OCI-LY7 (cell line): ENCODE measurements around the gene LMO3. TPM values are rescaled to one million over a fixed set of nuclear protein-coding genes. Genes with fewer than 3 reads are reported as not detected.

Source experiments
- Bru-seq: library from RNA; stranded (reverse); fragments of 400-500 nt; gene quantifications from one replicate; lab custom pipeline; 2021; lab: Mats Ljungman, UMichigan
- BruChase-seq, 2 experiments: library from RNA; stranded (reverse); fragments of 400-500 nt; gene quantifications; one replicate each; lab custom pipeline; 2021; lab: Mats Ljungman, UMichigan
- BruUV-seq: library from RNA; stranded (reverse); fragments of 400-500 nt; replicated peaks from 2 replicates; lab custom pipeline; 2021; lab: Mats Ljungman, UMichigan
- CTCF ChIA-PET: fragments of 300-600 bp; sonication (Branson Sonifier 250); formaldehyde crosslinking; loops from one replicate; lab custom pipeline; 2022; ENCODE audit warnings: antibody characterized with exemption; ENCODE audit not compliant: unreplicated experiment; lab: Charles Lee
- POLR2A ChIA-PET: fragments of 300-600 bp; sonication (Branson Sonifier 250); formaldehyde crosslinking; loops from one replicate; lab custom pipeline; 2022; ENCODE audit warnings: antibody characterized with exemption; lab: Charles Lee
- DNase-seq: peaks from one replicate; pipeline ENCODE4 v3.0.0-alpha.2; 2015; ENCODE audit warnings: low spot score
- H2AFZ ChIP-seq: fragments of 200-600 bp; sonication (generic), shearing (Covaris generic); 2 replicates; pipeline ENCODE4 v1.6.1; 2014; ENCODE audit warnings: mild to moderate bottlenecking, antibody characterized with exemption, low read length, moderate library complexity
- H3K27ac ChIP-seq: fragments of 200-600 bp; sonication (generic); 2 replicates; pipeline ENCODE4 v1.5.1; 2014; ENCODE audit warnings: mixed run types, low read depth, mild to moderate bottlenecking, moderate library complexity, low read length, inconsistent platforms; ENCODE audit not compliant: poor library complexity, severe bottlenecking
- H3K36me3 ChIP-seq: fragments of 200-600 bp; sonication (generic); 2 replicates; pipeline ENCODE4 v1.6.1; 2014; ENCODE audit warnings: mild to moderate bottlenecking, antibody characterized with exemption, low read length, moderate library complexity, mixed read lengths; ENCODE audit not compliant: insufficient read depth
- H3K4me1 ChIP-seq: fragments of 200-600 bp; sonication (generic); 2 replicates; pipeline ENCODE4 v1.5.1; 2014; ENCODE audit warnings: mild to moderate bottlenecking, low read length; ENCODE audit not compliant: insufficient read depth, poor library complexity, severe bottlenecking
- H3K4me2 ChIP-seq: fragments of 200-600 bp; sonication (generic); 2 replicates; pipeline ENCODE4 v1.6.1; 2014; ENCODE audit warnings: mild to moderate bottlenecking, low read length
- H3K4me3 ChIP-seq: fragments of 200-600 bp; sonication (generic); 2 replicates; pipeline ENCODE4 v1.5.1; 2014; ENCODE audit warnings: mild to moderate bottlenecking, low read depth, low read length; ENCODE audit not compliant: poor library complexity, severe bottlenecking
- H3K79me2 ChIP-seq: fragments of 200-600 bp; sonication (generic); 2 replicates; pipeline ENCODE4 v1.6.1; 2016; ENCODE audit warnings: low read depth, mild to moderate bottlenecking, low read length, moderate library complexity, mixed read lengths; ENCODE audit not compliant: insufficient read depth
- H3K9me2 ChIP-seq: fragments of 200-600 bp; sonication (generic); 2 replicates; pipeline ENCODE4 v1.6.1; 2016; ENCODE audit warnings: mild to moderate bottlenecking, low read length, mixed read lengths; ENCODE audit not compliant: insufficient read depth
- H3K9me3 ChIP-seq: fragments of 200-600 bp; sonication (generic); 2 replicates; pipeline ENCODE4 v1.6.1; 2014; ENCODE audit warnings: mild to moderate bottlenecking, mixed run types, low read length, mixed read lengths
- H4K20me1 ChIP-seq: fragments of 200-600 bp; sonication (generic); 2 replicates; pipeline ENCODE4 v1.6.1; 2014; ENCODE audit warnings: mild to moderate bottlenecking, antibody characterized with exemption, low read length, moderate library complexity, mixed read lengths; ENCODE audit not compliant: insufficient read depth
- CTCF ChIP-seq: fragments of 200-600 bp; sonication (generic); conservative IDR thresholded peaks from 2 replicates; pipeline ENCODE4 v1.5.1; 2014; ENCODE audit warnings: mild to moderate bottlenecking, antibody characterized with exemption, low read length, moderate library complexity, mixed read lengths
- EZH2phosphoT487 ChIP-seq: fragments of 200-600 bp; sonication (generic); IDR thresholded peaks from 2 replicates; pipeline ENCODE4 v1.6.1; 2018; ENCODE audit warnings: low read depth, borderline replicate concordance, mild to moderate bottlenecking, mixed run types, antibody characterized with exemption, low read length, moderate library complexity, mixed read lengths
- intact Hi-C: fragments of 100-400 bp; cut with micrococcal nuclease; formaldehyde crosslinking; loops from one replicate; pipeline ENCODE4 v1.10.0; 2022; ENCODE audit not compliant: unreplicated experiment
- long read RNA-seq: library from polyadenylated mRNA; stranded (forward); transcript quantifications from one replicate; pipeline ENCODE4 v2.0.0, GENCODE V29; 2022
- total RNA-seq, 2 experiments: library from RNA; depleted of rRNA in 1 of 2; stranded (reverse); fragments of >200 nt in 1 of 2; shearing (Covaris generic) in 1 of 2; gene quantifications; 2 replicates each; pipeline ENCODE4 v1.2.3, GENCODE V29; 2014 to 2022

The LMO3 gene
- total RNA-seq (2014; rRNA removed; shearing (Covaris generic)) (12.3 and 13.1 TPM in 2 replicates), total RNA-seq (2022) (10.6 and 14.5 TPM in 2 replicates), Bru-seq, nascent RNA (percentile 61 among the genes with signal in this experiment), BruChase-seq, experiment 1, labeled RNA remaining after a 6-hour chase (percentile 43 among the genes with signal in this experiment), BruChase-seq, experiment 2, labeled RNA remaining after a 2-hour chase (percentile 62 among the genes with signal in this experiment)
- long read RNA-seq, transcript LMO3-215 (4 exons, 1,685 nt) = major isoform, 5 of 13 reads
- long read RNA-seq, partial matches to known transcripts = 3 of 13 reads
- long read RNA-seq, other reads (novel, unspliced or antisense) = 4 of 13 reads

- ChIA-PET CTCF (no interaction called here), POLR2A (interaction anchor here (0.5 to 3.0 kb wide), 6 partner anchors 9 to 1725 kb away, joined by 3 to 31 read pairs (median 6); no protein-coding TSS in a partner anchor)
- Histone ChIP-seq H3K4me1 (peaks cover 54% of the 10 kb centered on the region), H4K20me1 (no peaks in the 10 kb centered on the region), H3K4me3 (peak within 1 kb of the TSS; percentile 77), H3K79me2 (peaks cover 19% of the 10 kb centered on the region; the same call in 1 of the 2 replicates), H3K27ac (peak within 1 kb of the TSS; percentile 80), H2AFZ (peak within 1 kb of the TSS; percentile 46; the same call in 1 of the 2 replicates), H3K4me2 (peak within 1 kb of the TSS; percentile 80), H3K9me3 (no peaks in the 10 kb centered on the region), H3K9me2 (no peaks in the 10 kb centered on the region), H3K36me3 (no peaks in the 10 kb centered on the region)
- intact Hi-C loops = loop anchor here (2.0 to 5.0 kb wide), 3 partner anchors 31 to 619 kb away; no protein-coding TSS in a partner anchor
- BruUV-seq = no TSS peak
- DNase-seq = no peak
- TF ChIP-seq CTCF (no peak), EZH2phosphoT487 (no peak)
Measured at GRCh38 chr12:16606117-16606200, at the start of gene LMO3. LMO3 (minus strand) TSS chr12:16606162; CDS start chr12:16600860, 5,302 bp downstream.

- no peak for TF ChIP-seq CTCF
- TF ChIP-seq EZH2phosphoT487 = no peak
- Histone ChIP-seq H3K27ac (peak overlapping the region; percentile 94), H4K20me1 (no peaks in the 10 kb centered on the region), H3K4me1 (peaks cover 36% of the 10 kb centered on the region), H3K79me2 (no peaks in the 10 kb centered on the region), H3K36me3 (peaks cover 9% of the 10 kb centered on the region), H3K4me2 (peak overlapping the region; percentile 64), H3K4me3 (peak overlapping the region; percentile 11), H3K9me3 (peaks cover 16% of the 10 kb centered on the region; the same call in 1 of the 2 replicates), H3K9me2 (no peaks in the 10 kb centered on the region), H2AFZ (peak overlapping the region; percentile 51)
- CTCF ChIA-PET = no interaction called here
- peak; percentile 69 for DNase-seq
- no TSS peak for BruUV-seq
- POLR2A ChIA-PET = interaction anchor here (0.6 to 5.3 kb wide), 10 partner anchors 9 to 518 kb away, joined by 3 to 31 read pairs (median 4); partner anchors contain the start of gene LMO3
- intact Hi-C loops = loop anchor here (2.0 to 10.0 kb wide), 2 partner anchors 30 to 442 kb away; partner anchors contain the start of gene LMO3
Measured at GRCh38 chr12:16636435-16637055, 30.6 kb upstream of the LMO3 start.
